Stimulated activated CD4-positive, alpha-beta T cell treated with anti-CD3 and anti-CD28 coated beads, Interleukin-1b, Interleukin-23, amount 100 ng/mL, for 1 hour (primary cell): ENCODE results near the gene PODXL.

Source experiments
- DNase-seq, 2 donors: peaks; one replicate each; pipeline ENCODE4 v3.0.0-alpha.2; 2020; ENCODE audit warnings: low read depth in 2 of 2

PODXL gene

DNA sequence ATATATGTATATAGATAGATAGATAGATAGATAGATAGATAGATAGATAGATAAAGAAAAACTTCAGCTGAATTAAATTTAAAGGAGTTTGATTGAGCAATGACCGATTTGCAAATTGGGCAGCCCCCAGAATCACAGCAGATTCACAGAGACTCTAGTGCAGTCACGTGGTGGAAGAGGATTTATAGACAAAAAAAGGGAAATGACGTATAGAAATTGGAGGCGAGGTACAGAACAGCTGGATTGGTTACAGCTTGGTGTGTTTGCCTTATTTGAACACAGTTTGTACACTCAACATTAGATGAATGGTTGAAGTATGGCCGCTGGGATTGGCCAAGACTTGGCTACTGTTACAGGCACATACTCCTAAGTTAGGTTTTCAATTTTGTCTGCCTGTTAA, 8.2 kb upstream of the PODXL start:
- DNase-seq = no peak

DNA sequence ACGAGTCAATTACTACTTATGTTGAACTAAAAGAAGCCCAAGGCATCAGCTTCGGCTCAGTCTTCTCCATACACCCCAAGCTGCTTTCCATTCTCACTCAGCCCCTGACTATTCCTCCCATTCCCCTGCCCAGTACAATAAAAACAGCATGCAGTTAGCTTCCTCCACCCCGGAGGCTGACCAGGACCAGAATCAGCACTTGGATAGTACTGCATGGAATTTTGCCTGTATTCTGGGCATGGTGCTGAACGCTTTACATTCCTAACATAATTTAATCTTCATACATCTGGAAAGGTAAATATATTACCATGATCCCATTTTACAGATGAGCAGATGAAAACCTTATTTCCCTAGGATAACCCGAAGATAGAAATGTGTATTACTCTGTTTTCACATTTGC, 7.5 kb upstream of the PODXL start:
- DNase-seq = no peak

DNA sequence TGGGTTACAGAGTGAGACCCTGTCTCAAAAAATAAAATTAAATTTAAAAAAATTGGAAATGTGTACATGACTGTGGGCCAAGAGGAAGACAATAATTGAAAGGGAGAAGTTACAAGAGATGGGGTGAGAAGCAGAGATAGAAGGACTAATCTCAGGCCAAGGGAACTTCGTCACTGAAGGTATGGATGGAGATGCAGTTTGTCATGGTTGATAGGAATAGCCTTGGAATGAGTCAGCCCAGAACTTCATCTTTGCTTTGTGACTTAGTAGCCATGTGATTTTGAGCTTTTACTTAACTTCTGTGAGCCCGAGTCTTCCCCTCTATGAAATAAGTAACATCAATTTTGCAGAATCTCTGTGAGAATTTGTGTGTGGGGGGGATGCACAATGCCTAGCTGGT, 6.5 kb upstream of the PODXL start:
- no peak for DNase-seq

GRCh38 chr7:131560061-131560460, 3.6 kb upstream of the PODXL start:
- DNase-seq = no peak

DNA sequence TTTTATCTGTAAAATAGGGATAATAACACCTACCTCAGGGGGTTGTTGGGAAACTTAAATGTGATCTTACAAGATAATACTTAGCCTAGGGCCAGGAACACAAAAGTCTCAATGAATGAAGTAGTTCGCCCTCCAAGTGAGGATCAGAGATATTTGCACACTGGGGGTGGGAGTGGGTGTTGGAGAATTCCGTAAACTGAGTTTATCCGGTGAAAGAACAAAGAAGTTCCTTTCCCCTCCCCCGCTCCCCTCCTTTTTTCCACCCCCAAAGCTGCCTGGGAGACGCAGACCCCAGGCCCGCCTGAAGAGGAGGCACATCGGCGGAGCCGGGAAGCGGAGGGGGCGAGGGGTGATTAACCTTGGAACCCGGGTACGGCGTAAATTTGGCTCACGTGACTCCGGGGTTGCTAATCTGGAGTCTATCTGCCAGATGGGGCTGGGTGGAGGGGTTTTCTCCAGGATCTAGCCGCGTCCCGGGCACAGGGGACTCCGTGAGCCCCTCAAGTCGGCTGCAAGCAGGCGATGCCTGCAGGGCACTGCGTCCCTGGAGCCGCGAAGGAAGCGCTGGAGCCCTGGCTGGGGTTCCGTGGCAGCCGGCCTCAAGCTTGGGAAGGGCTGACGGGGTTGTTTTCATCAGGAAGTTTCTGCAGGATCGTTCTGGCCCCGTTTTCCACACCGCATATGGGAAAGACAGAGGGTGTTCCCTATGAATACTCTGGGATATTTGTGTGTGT, 1.4 kb upstream of the PODXL start:
- no peak for DNase-seq

DNA sequence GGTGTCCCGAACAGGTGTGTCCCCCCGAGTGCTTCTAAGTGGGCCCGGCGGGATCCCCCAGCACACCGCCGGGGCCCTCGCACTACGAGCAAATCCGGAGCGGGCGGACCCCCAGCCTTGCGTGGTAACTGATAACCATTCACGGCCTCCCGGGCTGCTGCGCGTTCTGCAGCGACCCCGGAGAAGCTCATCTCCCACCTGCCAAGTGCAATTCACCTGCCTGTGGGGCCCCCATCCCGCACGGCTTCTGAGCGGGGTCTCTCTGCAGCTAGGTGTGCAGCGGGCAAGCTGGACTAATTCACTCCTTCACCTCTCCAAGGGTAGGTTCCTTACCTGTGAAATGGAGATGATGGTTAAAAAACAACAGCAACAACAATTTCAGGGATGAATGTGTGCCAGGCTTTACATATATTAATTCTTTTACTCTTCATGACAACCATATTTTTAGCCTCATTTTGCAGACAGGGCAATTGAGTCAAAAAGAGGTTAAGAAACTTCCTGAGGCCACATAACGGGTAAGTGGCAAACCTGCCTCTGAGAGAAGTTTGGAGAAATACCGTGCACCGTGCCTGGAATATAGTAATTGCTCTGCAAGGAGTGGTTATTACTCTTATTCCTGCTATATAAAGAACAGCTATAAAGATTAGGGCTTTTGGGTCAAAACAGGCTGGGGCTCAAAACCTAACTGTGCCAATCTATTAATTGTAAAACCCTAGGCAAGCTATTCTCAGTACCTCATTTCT, 652 bp upstream of the PODXL start:
- DNase-seq = no peak

DNA sequence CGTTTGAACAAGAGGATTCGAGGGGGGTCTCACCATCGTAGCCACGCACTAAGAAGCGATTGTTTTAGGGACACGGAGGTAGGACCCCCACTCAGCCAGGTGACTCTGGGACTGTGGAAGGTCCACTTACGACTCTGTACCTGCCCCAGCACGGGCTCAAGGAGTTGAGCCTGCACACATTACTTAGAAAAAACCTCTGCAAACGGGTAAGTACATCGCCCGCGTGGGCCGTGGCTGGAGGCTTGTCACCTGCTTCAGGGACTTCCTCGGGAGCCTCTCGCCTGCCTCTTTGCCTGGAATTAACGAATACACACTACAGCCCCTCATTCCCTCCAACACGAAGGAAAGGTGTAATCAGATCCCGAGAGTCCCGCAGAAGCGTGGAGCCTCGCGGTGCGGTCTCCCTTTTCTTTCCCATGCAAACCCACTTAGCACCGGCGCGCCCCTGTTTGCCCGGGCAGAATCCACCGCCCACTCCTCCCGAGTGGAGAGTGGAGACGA, 826 bp downstream of the PODXL start:
- DNase-seq = no peak

DNA sequence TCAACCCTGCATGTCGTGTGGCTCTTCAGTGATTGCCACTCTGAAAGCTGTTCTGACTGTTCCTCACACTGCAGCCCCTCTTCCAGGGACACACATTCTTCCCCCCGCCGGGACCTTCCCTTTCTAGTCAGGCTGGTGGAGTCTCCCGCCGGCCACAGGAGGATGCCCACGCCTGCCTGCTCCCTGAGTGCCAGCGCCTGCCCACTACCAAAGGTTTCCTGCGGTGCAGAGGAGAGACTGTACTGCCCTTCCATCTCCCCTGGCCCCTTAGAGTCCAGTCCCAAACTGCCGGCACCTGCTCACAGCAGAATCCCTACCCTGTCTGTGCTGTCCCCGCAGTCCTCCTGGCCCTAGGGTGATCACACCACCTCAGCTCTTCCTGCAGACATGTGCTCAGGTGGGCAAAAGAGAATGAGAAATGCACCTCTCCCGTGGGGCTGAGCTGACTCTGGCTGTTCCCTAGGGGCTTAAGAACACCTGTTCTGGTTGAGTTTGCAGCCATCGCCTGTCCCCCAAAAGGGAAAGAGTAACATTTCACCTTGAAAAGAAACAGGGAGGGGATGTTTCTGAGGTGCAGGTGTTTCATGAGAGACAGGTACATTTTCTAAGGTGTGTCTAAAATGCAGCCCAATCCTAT, 1.4 kb downstream of the PODXL start:
- DNase-seq = no peak

DNA sequence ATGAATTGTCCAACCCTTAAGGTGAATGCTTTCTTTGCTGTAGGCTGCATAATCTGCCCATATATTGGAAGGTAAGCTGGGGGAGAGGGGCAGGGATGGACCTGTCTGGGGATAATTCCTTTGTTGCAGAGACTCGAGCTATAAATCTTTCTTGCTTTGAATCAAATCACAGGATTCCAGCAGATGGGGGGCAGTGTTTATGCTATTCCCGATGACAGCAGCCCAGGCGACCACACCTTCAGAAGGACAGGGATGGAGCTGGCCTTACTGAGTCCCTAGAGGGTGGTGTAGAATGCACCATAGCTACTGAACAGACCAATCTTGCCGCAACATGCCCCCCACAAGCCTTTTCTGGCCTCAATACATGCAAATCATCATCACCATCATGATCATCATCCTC, 2.5 kb downstream of the PODXL start:
- DNase-seq = no peak

DNA sequence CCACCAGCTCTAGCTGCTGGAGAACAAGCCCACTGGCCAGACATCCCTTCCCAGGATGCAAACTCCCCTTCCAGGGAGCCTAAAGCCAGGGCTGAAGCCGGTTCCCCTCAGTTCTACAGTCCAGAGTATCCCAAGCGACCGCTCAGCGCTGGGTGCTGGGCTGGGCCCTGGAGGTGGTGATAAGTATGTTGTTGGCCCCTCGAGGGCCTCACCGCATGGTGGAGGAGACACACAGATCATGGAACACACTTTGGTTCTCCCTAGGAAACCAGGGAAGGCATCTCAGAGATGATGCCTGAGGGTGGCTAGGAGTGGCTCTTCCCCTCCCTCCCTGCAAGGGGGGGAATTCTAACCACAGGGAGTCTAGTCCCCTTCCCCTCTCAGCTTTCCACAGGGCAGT, 4.4 kb downstream of the PODXL start:
- no peak for DNase-seq

GRCh38 chr7:131550846-131551245, 5.6 kb downstream of the PODXL start:
- no peak for DNase-seq

DNA sequence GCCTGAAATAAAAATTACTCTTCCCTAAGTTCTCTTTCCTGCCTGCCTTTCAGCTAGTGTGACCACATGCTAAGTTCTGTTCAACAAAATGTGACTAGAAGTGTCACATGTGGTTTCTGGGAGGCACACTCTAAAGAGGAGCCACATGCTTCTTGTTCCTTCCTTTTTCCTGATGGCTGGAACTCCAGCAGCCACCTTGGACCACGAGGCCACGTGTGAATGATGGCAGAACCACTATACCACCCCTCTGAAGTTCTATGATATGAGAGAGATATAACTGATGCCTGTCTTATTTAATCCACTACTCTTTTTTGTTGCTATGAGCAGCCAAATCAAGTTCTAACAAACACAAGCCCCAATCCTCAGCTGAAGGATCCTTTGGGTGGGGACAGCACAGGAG, 8.1 kb downstream of the PODXL start:
- DNase-seq = no peak

GRCh38 chr7:131547589-131547988, 8.8 kb downstream of the PODXL start:
- no peak for DNase-seq

DNA sequence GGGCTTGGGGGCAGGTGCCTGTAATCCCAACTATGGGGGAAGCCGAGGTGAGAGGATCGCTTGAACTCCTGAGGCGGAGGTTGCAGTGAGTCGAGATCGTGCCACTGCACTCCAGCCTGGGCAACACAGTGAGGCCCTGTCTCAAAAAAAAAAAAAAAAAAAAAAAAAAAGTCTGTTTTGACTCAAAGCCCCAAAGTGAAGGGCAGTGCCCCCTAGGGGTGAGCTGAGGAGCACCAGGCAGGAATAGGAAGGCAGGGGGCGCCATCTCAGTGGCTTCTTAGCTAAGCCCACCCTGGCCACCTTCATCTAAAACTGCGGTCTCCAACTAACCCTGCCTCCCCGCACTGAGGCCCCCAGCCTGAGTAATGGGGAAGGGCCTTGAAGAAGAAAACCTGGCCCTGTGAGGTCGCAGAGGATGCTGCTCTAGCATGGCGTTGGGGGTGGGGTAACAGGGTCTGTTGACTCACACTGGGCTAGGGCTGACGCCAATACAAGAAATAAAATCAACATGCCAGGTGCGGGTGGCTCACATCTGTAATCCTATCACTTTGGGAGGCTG, 9.8 kb downstream of the PODXL start:
- DNase-seq = no peak

GRCh38 chr7:131546126-131546525, 10.3 kb downstream of the PODXL start:
- no peak for DNase-seq

- no peak for DNase-seq
Measured at GRCh38 chr7:131544449-131545301, 11.8 kb downstream of the PODXL start.

GRCh38 chr7:131544021-131544420, 12.4 kb downstream of the PODXL start:
- DNase-seq = no peak

DNA sequence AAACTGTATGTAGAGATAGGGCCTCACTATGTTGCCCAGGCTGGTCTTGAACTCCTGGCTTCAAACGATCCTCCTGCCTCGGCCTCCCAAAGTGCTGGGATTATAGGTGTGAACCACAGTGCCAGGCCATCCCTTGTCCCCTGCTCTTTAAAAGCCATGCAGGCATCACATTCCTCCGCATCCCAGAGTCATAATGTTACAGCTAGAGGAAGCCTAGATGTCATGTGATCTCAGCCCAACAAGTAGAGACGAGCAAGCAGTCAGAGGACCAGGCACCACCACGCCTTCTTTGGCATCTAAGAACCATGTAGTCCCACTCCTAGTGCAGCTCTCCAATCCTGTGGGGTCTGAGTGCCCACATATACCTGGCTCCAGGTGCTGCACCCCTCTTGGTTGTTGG, 13.1 kb downstream of the PODXL start:
- no peak for DNase-seq

DNA sequence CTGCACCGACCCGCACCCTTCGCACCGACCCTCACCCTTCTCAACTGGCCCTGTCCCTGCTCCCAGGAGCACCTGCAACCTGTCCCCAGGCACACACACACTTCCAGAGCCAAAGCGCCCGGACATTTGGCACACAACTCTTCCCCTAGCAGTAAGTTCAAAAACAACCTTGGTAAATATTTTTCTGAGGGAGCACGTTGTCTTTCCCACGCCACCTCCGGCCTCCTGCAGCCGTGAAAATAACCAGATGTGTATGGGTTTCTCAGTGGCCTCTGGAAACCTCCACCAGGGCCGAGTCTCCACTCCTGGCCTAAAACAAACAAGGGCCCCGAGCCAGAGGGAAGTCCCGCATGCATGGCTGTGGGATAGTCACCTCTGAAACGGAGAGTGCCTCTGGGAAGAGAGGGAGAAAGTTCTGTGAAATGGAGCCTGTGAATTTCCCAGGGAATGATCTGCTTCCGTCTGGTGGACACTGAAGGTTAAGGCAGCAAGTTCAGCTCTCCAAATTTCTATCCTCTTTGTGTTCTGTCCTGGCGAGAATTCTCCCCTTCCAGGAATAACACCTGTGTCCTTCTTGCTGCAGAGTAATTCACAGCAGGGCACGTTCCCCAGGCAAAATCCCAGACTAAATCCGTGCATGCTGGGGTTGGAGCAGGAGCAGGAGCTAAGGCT, 15.8 kb downstream of the PODXL start:
- no peak for DNase-seq

DNA sequence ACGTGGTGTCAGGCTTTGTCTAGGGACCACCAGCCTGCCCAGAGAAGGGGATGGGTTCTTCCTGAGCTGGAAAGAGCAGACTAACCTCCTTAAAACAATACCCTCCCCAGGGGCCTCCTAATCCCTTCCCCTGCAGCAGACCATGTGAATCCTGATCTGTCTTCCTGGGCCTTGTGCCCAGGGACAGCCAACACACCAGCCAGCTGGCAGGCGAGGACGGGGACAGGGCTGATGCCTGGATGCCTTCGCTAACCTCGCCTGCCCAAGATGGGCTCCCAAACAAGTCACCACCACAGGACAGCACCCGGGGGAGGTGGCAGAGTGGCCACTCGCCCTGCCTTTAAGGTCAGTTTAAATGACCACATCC, 17.6 kb downstream of the PODXL start:
- DNase-seq = no peak
